T-helper 2 cell treated with Interferon-gamma antibody and Interleukin-4, amounts not matched to agents 5 μg/mL and 100 μg/mL, for 36 hours (primary cell): Measurements from ENCODE around the gene COLEC11.
"Not testable (repeated sequence)": the region's sequence is repeated elsewhere in the genome, so short reads cannot be mapped to it uniquely, and the experiment has no call there.

Source experiments
- DNase-seq: peaks from one replicate; pipeline ENCODE4 v3.0.0; 2021; ENCODE audit warnings: low spot score
- H3K27ac Mint-ChIP-seq: one replicate; pipeline ENCODE4 v1.8.0; 2021; ENCODE audit warnings: mild to moderate bottlenecking, mixed read lengths
- H3K27me3 Mint-ChIP-seq: one replicate; pipeline ENCODE4 v1.8.0; 2021; ENCODE audit warnings: low read depth, mixed read lengths
- H3K36me3 Mint-ChIP-seq: one replicate; pipeline ENCODE4 v1.8.0; 2021; ENCODE audit warnings: low read depth, mixed read lengths
- H3K4me1 Mint-ChIP-seq: one replicate; pipeline ENCODE4 v1.8.0; 2021; ENCODE audit warnings: low read depth, mixed read lengths
- H3K4me3 Mint-ChIP-seq: one replicate; pipeline ENCODE4 v1.8.0; 2022; ENCODE audit warnings: mild to moderate bottlenecking, moderate library complexity, mixed read lengths
- H3K9me3 Mint-ChIP-seq: one replicate; pipeline ENCODE4 v1.8.0; 2021; ENCODE audit warnings: mixed read lengths

The COLEC11 gene

GRCh38 chr2:3660640-3661039, 65.7 kb downstream of the COLEC11 start:
- H3K36me3 Mint-ChIP-seq, H3K4me3 Mint-ChIP-seq, DNase-seq, H3K27me3 Mint-ChIP-seq, H3K9me3 Mint-ChIP-seq, H3K4me1 Mint-ChIP-seq, H3K27ac Mint-ChIP-seq: not testable (repeated sequence)

GRCh38 chr2:3661149-3661660, 66.3 kb downstream of the COLEC11 start:
- Mint-ChIP-seq H3K27me3 (no peaks in the 10 kb centered on the region), H3K36me3 (no peaks in the 10 kb centered on the region), H3K4me3 (no peak overlapping the region), H3K9me3 (no peaks in the 10 kb centered on the region), H3K27ac (no peak overlapping the region), H3K4me1 (no peaks in the 10 kb centered on the region)
- no peak for DNase-seq

DNA sequence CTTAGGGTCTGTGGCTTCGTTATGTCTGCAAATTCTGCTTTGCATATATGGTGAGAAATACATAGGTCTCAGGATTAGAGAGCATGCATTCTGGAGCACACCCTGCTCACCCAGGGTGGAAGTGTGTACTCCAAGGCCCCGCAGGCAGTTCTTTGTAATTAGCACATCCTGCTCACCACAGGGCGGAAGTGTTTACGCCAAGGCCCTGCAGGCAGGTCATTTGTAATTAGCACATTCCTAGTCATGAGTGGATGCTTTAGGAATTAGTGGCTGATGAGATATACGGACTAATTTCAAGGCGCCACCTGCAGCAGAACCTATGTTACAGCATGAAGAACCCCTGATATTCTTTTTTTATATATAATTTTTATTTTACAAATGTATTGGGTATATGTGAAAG, 67.3 kb downstream of the COLEC11 start:
- Mint-ChIP-seq H3K4me3 (no peak overlapping the region), H3K27ac (no peak overlapping the region), H3K4me1 (no peaks in the 10 kb centered on the region), H3K9me3 (no peaks in the 10 kb centered on the region), H3K36me3 (no peaks in the 10 kb centered on the region), H3K27me3 (no peaks in the 10 kb centered on the region)
- DNase-seq, result no peak

- no peak for DNase-seq
- no peaks in the 10 kb centered on the region for H3K36me3 Mint-ChIP-seq
Measured at GRCh38 chr2:3664118-3664517, 69.2 kb downstream of the COLEC11 start.

DNA sequence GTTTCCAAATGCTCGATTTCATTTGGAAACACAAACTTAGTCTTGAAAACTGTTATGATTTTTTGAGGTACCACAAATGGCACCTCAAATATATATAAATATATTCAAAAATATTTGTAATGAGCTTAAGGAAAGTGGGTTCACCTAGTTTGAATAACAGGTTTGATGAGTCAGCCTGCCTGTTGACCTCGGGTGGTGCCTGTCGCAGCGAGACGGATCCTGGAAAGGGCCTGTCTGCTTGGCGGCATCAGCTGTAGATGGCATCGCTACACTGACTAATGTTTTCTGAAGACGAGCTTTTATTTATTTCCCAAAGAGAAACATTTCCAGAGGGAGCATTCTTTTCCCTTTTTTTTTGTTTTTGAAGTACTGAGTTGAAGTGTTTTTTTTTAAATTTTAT, 70.0 kb downstream of the COLEC11 start:
- Mint-ChIP-seq H3K4me1 (no peaks in the 10 kb centered on the region), H3K27me3 (no peaks in the 10 kb centered on the region), H3K36me3 (no peaks in the 10 kb centered on the region), H3K9me3 (no peaks in the 10 kb centered on the region), H3K4me3 (no peak overlapping the region), H3K27ac (no peak overlapping the region)
- DNase-seq, result no peak

More at GRCh38 chr2:3664118-3664517, 69.2 kb downstream of the COLEC11 start:
- H3K9me3 Mint-ChIP-seq, result no peaks in the 10 kb centered on the region
- no peak overlapping the region for H3K27ac Mint-ChIP-seq
- H3K4me3 Mint-ChIP-seq, result no peak overlapping the region
- H3K4me1 Mint-ChIP-seq, result no peaks in the 10 kb centered on the region
- H3K27me3 Mint-ChIP-seq, result no peaks in the 10 kb centered on the region

- Mint-ChIP-seq H3K9me3 (no peaks in the 10 kb centered on the region), H3K27me3 (no peaks in the 10 kb centered on the region), H3K4me1 (no peaks in the 10 kb centered on the region), H3K36me3 (no peaks in the 10 kb centered on the region), H3K27ac (no peak overlapping the region), H3K4me3 (no peak overlapping the region)
- DNase-seq, result no peak
Measured at GRCh38 chr2:3665886-3666612, 71.1 kb downstream of the COLEC11 start.

DNA sequence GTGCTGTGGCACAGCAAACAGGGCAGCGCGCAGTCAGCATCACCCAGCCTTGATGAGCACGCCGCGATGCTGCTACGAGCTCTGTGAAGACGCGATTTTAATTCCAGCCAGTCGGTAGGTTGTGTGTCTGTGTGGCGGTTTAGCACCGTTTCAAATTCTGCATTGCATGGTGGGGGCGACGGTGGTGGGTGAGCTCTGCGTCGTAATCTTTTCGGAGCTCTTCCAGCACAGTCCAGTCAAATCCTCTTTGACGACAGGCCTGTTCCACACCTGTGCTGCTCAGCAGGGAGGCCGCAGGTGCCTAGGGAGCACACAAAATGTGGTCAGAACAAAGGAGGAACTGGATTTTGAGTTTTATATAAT, 71.7 kb downstream of the COLEC11 start:
- Mint-ChIP-seq H3K9me3 (no peaks in the 10 kb centered on the region), H3K27ac (no peak overlapping the region), H3K4me1 (no peaks in the 10 kb centered on the region), H3K4me3 (no peak overlapping the region), H3K27me3 (no peaks in the 10 kb centered on the region), H3K36me3 (no peaks in the 10 kb centered on the region)
- DNase-seq, result no peak

DNA sequence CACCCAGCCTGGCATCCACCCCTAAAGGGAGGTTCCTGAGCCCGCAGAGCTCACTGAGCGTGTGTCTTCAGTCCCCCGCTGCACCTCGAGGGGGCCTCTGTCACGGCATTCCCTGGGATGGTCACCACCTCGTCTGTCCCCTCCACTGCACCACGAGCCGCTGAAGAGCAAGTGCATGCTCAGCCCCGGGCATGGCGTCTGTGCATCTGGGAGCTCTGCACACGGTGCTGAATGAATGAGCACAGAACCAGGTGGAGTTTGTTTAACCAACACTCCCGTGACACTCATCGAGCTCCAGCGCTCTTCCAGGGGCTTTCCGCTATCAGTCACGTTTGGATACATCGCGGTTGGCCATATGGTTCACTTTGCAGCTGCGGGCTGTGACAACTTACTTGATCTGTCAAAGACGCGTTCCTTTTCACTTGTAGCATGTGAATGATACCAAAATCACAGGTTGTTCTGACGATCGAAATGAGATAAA, 72.3 kb downstream of the COLEC11 start:
- no peak overlapping the region for H3K4me3 Mint-ChIP-seq
- H3K9me3 Mint-ChIP-seq, result no peaks in the 10 kb centered on the region
- no peak overlapping the region for H3K27ac Mint-ChIP-seq
- no peak for DNase-seq
- H3K27me3 Mint-ChIP-seq, result no peaks in the 10 kb centered on the region
- H3K36me3 Mint-ChIP-seq, result no peaks in the 10 kb centered on the region
- no peaks in the 10 kb centered on the region for H3K4me1 Mint-ChIP-seq

GRCh38 chr2:3669656-3670055, 74.7 kb downstream of the COLEC11 start:
- Mint-ChIP-seq H3K27me3 (no peaks in the 10 kb centered on the region), H3K36me3 (no peaks in the 10 kb centered on the region), H3K27ac (no peak overlapping the region), H3K9me3 (no peaks in the 10 kb centered on the region), H3K4me3 (no peak overlapping the region), H3K4me1 (no peaks in the 10 kb centered on the region)
- DNase-seq, result no peak

DNA sequence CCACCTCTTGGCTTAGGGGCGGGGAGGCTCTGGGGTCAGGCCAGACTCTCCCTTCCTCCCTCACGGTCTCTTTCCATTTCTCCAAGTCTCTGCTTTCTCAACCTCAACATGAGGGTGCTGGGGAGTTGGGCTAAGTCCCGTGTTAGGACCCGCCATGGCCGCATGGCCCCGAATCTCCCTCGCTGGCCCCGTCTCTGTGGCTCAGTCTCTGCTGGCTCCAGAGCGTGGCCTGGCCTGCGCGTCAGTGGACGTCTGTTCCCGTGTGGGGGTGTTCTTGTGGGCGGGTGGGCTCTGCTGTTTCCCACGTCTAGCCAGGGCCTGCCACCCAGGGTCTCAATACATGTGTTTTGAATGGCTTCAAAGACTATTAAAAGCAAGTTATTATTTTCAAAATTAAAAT, 75.5 kb downstream of the COLEC11 start:
- H3K27ac Mint-ChIP-seq, result no peak overlapping the region
- no peaks in the 10 kb centered on the region for H3K4me1 Mint-ChIP-seq
- DNase-seq, result no peak
- no peak overlapping the region for H3K4me3 Mint-ChIP-seq
- no peaks in the 10 kb centered on the region for H3K27me3 Mint-ChIP-seq
- no peaks in the 10 kb centered on the region for H3K36me3 Mint-ChIP-seq
- no peaks in the 10 kb centered on the region for H3K9me3 Mint-ChIP-seq

- Mint-ChIP-seq H3K27ac (no peak overlapping the region), H3K36me3 (no peaks in the 10 kb centered on the region), H3K9me3 (no peaks in the 10 kb centered on the region), H3K4me1 (no peaks in the 10 kb centered on the region), H3K27me3 (no peaks in the 10 kb centered on the region), H3K4me3 (no peak overlapping the region)
- no peak for DNase-seq
Measured at GRCh38 chr2:3670941-3671340, 76.0 kb downstream of the COLEC11 start.

DNA sequence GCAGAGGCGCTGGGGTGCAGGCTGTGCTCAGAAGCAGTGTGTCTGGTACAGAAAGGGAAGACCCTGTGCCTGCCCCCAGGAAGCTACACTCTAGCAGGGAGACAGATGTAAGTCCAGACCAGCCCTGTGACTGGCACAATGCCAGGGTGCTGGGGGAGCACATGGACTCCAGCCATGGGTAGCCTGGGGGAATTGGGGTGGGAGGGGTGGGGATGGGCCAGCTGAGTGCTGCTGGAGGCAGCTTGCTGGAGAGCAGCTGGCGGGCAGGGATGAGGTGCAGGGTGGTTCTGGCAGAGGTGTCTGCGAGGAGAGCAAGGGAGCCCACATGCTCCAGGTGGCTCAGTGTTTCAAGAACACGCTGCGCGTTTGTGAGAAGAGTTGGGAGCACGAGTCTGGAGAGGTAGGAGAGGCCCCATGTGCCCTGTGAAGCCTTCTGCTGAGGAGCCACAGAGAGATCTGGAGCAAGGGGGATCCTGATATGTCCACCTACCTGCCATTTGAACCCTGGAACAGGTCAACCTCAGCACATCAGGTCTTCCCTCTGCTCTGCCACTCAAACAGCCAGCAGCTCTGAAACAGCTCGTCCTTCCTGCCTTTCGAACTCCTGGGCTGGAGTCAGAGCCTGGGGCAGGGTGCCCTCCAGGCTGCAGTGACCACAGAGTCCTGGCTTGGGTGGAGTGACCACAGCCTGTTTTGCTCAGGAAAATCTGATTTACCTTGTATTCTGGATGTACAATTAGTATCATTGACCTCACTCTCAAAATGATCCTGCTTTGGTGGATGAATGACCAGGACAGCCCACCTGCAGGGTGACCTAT, 78.2 kb downstream of the COLEC11 start:
- no peaks in the 10 kb centered on the region for H3K4me1 Mint-ChIP-seq
- no peak overlapping the region for H3K4me3 Mint-ChIP-seq
- H3K27me3 Mint-ChIP-seq, result no peaks in the 10 kb centered on the region
- H3K9me3 Mint-ChIP-seq, result no peaks in the 10 kb centered on the region
- no peak for DNase-seq
- H3K36me3 Mint-ChIP-seq, result no peaks in the 10 kb centered on the region
- H3K27ac Mint-ChIP-seq, result no peak overlapping the region

DNA sequence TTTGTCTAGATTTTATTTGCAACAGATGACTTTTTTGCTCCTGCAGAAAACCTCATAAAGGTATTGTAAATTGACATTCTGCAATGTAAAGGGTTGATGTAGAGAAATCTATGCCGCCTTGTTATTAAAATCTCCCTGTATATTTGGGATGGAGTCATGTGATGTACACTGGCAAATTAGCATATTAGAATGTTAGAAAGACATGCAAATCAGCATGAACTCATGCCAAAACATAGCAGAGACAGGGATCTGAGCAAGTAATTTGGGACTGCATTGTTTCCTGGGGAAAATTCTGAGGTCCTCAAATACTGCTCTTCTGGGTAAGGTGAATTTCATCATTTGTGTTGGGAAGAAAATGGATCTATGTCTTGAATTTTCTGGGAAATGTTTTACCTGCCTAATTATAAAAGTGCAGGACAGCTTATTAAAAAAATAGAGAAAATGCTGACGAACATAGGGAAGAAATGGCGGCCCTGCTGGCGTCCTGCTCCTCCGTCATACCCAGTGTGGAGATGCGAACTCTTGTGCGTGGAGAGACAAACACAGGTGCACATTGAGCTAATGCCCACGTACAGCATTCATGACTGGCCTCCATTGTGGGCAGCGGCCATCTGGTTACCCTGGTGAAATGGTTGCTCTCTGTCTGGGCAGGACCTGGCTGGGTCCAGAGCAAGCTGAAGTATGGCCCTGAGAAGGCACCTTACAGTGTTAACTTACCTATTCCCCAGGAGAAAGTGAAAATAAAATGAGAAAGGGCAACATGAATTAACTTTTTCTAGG, 79.3 kb downstream of the COLEC11 start:
- H3K4me1 Mint-ChIP-seq, result no peaks in the 10 kb centered on the region

DNA sequence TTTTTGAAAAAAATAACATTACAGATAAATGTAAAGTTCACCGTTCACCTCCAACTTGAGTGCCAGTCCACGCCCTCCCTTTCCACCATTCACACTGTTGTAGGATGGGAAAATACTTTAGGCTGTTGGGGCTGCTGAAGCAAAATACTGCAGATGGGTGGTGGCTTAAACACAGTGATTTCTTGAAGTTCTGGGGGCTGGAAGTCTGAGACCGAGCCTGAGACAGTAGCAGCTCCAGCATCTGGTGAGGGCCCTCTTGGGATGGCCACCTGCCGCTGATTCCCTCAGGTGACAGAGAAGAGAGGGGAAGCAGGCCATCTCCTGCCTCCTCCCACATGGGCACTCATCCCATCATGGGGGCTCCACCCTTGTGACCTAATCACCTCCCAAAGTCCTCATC, 80.8 kb downstream of the COLEC11 start:
- Mint-ChIP-seq H3K27me3 (no peaks in the 10 kb centered on the region), H3K4me1 (no peaks in the 10 kb centered on the region), H3K36me3 (no peaks in the 10 kb centered on the region), H3K4me3 (no peak overlapping the region), H3K9me3 (no peaks in the 10 kb centered on the region), H3K27ac (no peak overlapping the region)
- DNase-seq, result no peak

More for the DNA sequence above, 79.3 kb downstream of the COLEC11 start:
- no peaks in the 10 kb centered on the region for H3K9me3 Mint-ChIP-seq
- no peak overlapping the region for H3K4me3 Mint-ChIP-seq
- H3K36me3 Mint-ChIP-seq, result no peaks in the 10 kb centered on the region
- no peak overlapping the region for H3K27ac Mint-ChIP-seq
- no peak for DNase-seq
- H3K27me3 Mint-ChIP-seq, result no peaks in the 10 kb centered on the region
